GM10248 (cell line): ENCODE results near the gene AP3B1.

Experiments used
- CTCF ChIA-PET: fragments of 300-600 bp; sonication (Branson Sonifier 250); formaldehyde crosslinking; extraction: SDS; loops from one replicate; lab custom pipeline; 2021; ENCODE audit warnings: antibody characterized with exemption; lab: Yijun Ruan, JAX
- POLR2A ChIA-PET: fragments of 350-650 bp; sonication (Branson Sonifier 250); formaldehyde crosslinking; extraction: SDS; loops from one replicate; lab custom pipeline; 2020; ENCODE audit warnings: antibody characterized with exemption; lab: Yijun Ruan, JAX
- DNase-seq: peaks from one replicate; pipeline ENCODE4 v3.0.0; 2012; ENCODE audit errors: extremely low spot score
- TF ChIP-seq, protein P1 (sequence below): IDR thresholded peaks from 2 replicates; pipeline ENCODE4 v1.5.1; 2012; ENCODE audit warnings: mild to moderate bottlenecking, low read depth; ENCODE audit errors: extremely low read depth, missing control alignments, control extremely low read depth

The AP3B1 gene

GRCh38 chr5:77957081-77957480, 337.4 kb downstream of the AP3B1 start:
- CTCF ChIA-PET = interaction anchor here (1.5 kb wide), 1 partner anchor 8 kb away, joined by 5 read pairs; no protein-coding TSS in a partner anchor
- no peak for DNase-seq
- TF ChIP-seq, protein P1, sequence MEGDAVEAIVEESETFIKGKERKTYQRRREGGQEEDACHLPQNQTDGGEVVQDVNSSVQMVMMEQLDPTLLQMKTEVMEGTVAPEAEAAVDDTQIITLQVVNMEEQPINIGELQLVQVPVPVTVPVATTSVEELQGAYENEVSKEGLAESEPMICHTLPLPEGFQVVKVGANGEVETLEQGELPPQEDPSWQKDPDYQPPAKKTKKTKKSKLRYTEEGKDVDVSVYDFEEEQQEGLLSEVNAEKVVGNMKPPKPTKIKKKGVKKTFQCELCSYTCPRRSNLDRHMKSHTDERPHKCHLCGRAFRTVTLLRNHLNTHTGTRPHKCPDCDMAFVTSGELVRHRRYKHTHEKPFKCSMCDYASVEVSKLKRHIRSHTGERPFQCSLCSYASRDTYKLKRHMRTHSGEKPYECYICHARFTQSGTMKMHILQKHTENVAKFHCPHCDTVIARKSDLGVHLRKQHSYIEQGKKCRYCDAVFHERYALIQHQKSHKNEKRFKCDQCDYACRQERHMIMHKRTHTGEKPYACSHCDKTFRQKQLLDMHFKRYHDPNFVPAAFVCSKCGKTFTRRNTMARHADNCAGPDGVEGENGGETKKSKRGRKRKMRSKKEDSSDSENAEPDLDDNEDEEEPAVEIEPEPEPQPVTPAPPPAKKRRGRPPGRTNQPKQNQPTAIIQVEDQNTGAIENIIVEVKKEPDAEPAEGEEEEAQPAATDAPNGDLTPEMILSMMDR = no peak

DNA sequence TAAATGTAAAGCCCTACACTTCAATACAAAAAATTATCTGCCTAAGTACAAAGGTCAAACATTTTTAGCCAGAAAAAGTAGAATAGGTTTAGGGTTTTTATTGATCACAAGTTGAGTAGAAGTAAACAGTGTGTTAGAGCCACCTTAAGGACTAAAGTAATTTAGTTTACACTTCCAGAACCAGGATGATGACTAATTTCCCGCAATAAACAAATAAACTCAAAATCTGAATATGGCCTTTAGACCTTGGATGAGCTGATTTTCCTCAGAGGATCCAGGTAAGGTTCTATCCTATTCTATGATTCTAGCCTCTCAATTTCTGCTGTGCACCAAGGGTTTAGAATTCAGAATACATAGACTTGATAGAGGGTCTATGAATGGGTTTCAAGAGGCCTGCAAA, 338.9 kb downstream of the AP3B1 start:
- no peak for DNase-seq
- TF ChIP-seq, protein P1 = no peak
- ChIA-PET CTCF (interaction anchor here (0.7 to 1.4 kb wide), 2 partner anchors 13 to 17 kb away, joined by 3 read pairs; no protein-coding TSS in a partner anchor), POLR2A (no interaction called here)

More at GRCh38 chr5:77957081-77957480, 337.4 kb downstream of the AP3B1 start:
- POLR2A ChIA-PET = no interaction called here

GRCh38 chr5:77953374-77953773, 341.1 kb downstream of the AP3B1 start:
- ChIA-PET CTCF (no interaction called here), POLR2A (no interaction called here)
- no peak for DNase-seq
- TF ChIP-seq, protein P1 = no peak

- no peak for DNase-seq
- ChIA-PET POLR2A (no interaction called here), CTCF (interaction anchor here (0.7 to 1.3 kb wide), 4 partner anchors 9 to 460 kb away, joined by 3 read pairs; no protein-coding TSS in a partner anchor)
Observed at GRCh38 chr5:77952636-77953212, 341.8 kb downstream of the AP3B1 start.

More at GRCh38 chr5:77952636-77953212, 341.8 kb downstream of the AP3B1 start:
- TF ChIP-seq, protein P1 = no peak
